Panc1 (cell line): ENCODE results near the gene RFTN1. TPM values are rescaled to one million over a fixed set of nuclear protein-coding genes. Genes with fewer than 3 reads are reported as not detected.

ENCODE experiments used
- ATAC-seq: fragments of 200-7000 bp; cut with Tn5 transposase; 2 replicates; pipeline ENCODE4 v1.9.1; 2020; ENCODE audit warnings: mild to moderate bottlenecking, moderate library complexity
- BruUV-seq: library from RNA; stranded (reverse); fragments of 400-500 nt; replicated peaks from 2 replicates; lab custom pipeline; 2021; lab: Mats Ljungman, UMichigan
- CTCF ChIA-PET: fragments of 300-600 bp; sonication (Branson Sonifier 250); formaldehyde crosslinking; loops from one replicate; lab custom pipeline; 2022; ENCODE audit warnings: antibody characterized with exemption; lab: Charles Lee
- POLR2A ChIA-PET: fragments of 300-600 bp; sonication (Branson Sonifier 250); formaldehyde crosslinking; loops from one replicate; lab custom pipeline; 2022; ENCODE audit warnings: antibody characterized with exemption; lab: Charles Lee
- DNase-seq: peaks from one replicate; pipeline ENCODE4 v3.0.0-alpha.2; 2010; ENCODE audit warnings: low read depth, low spot score
- H3K27ac ChIP-seq: 2 replicates; pipeline ENCODE4 v1.5.1; 2011; ENCODE audit warnings: mild to moderate bottlenecking, low read length, inconsistent platforms
- H3K27me3 ChIP-seq: fragments of 200-500 bp; sonication (Bioruptor generic); 2 replicates; pipeline ENCODE4 v1.6.0; 2014; ENCODE audit warnings: low read length, inconsistent platforms; ENCODE audit not compliant: control insufficient read depth, insufficient read depth
- H3K36me3 ChIP-seq: fragments of 200-500 bp; sonication (Bioruptor generic); 2 replicates; pipeline ENCODE4 v1.5.1; 2014; ENCODE audit warnings: inconsistent platforms, mild to moderate bottlenecking, low read length, moderate library complexity; ENCODE audit not compliant: control insufficient read depth, insufficient read depth
- H3K4me1 ChIP-seq: 2 replicates; pipeline ENCODE4 v1.5.1; 2011; ENCODE audit warnings: inconsistent platforms, mild to moderate bottlenecking, low read length, moderate library complexity; ENCODE audit not compliant: control insufficient read depth, insufficient read depth
- H3K4me3 ChIP-seq, 2 experiments: 2 replicates each; pipeline ENCODE4 v1.5.1; 2011 to 2012; ENCODE audit warnings: low read depth in 2 of 2, low read length in 2 of 2, mild to moderate bottlenecking in 2 of 2, inconsistent platforms in 1 of 2, moderate library complexity in 1 of 2
- H3K9me3 ChIP-seq: fragments of 200-500 bp; sonication (Bioruptor generic); 2 replicates; pipeline ENCODE4 v1.5.1; 2014; ENCODE audit warnings: low read depth, mild to moderate bottlenecking, inconsistent platforms, low read length, moderate library complexity; ENCODE audit not compliant: control insufficient read depth, insufficient read depth
- CTCF ChIP-seq: fragments of 450-650 bp; IDR thresholded peaks from 2 replicates; pipeline ENCODE4 v1.5.1; 2017; ENCODE audit warnings: mild to moderate bottlenecking
- POLR2AphosphoS5 ChIP-seq: IDR thresholded peaks from 2 replicates; pipeline ENCODE4 v1.6.1; 2012; ENCODE audit warnings: mild to moderate bottlenecking, low read depth, low read length, moderate library complexity
- REST ChIP-seq, 2 experiments: IDR thresholded peaks; 2 replicates each; pipeline ENCODE4 v1.6.1; 2011 to 2012; ENCODE audit warnings: low read depth in 2 of 2, control low read depth in 1 of 2, low read length in 1 of 2, mild to moderate bottlenecking in 1 of 2, moderate library complexity in 1 of 2; ENCODE audit not compliant: insufficient read depth in 1 of 2
- SIN3A ChIP-seq: IDR thresholded peaks from 2 replicates; pipeline ENCODE4 v1.6.1; 2012; ENCODE audit warnings: low read depth, mild to moderate bottlenecking, low read length, moderate library complexity, borderline replicate concordance; ENCODE audit not compliant: insufficient read depth
- TCF7L2 ChIP-seq: IDR thresholded peaks from 2 replicates; pipeline ENCODE4 v1.6.1; 2011; ENCODE audit warnings: mild to moderate bottlenecking, low read depth, low read length, inconsistent platforms
- in situ Hi-C: cut with HindIII; loops from 2 replicates; pipeline ENCODE4 v1.10.0; 2016; ENCODE audit warnings: low sequenced_read_pairs, low pct_unique_long_range_greater_than_20kb
- intact Hi-C: fragments of 100-400 bp; cut with micrococcal nuclease; formaldehyde crosslinking; loops from one replicate; pipeline ENCODE4 v1.10.0; 2022; ENCODE audit not compliant: unreplicated experiment
- total RNA-seq: library from RNA; stranded (reverse); gene quantifications from one replicate; pipeline ENCODE4 v1.2.1, GENCODE V29; 2021; ENCODE audit not compliant: unreplicated experiment

The RFTN1 gene
- total RNA-seq, 1 experiment from 2014 or later = 0.90 TPM

- no peak for ATAC-seq
- in situ Hi-C loops = no loop called here
Measured at GRCh38 chr3:16383864-16384263, 129.6 kb downstream of the RFTN1 start.

GRCh38 chr3:16382845-16383244, 130.7 kb downstream of the RFTN1 start:
- Histone ChIP-seq H3K4me1 (no peaks in the 10 kb centered on the region), H3K9me3 (no peaks in the 10 kb centered on the region), H3K27ac (no peak overlapping the region), H3K36me3 (no peaks in the 10 kb centered on the region), H3K27me3 (no peaks in the 10 kb centered on the region), H3K4me3 (no peak overlapping the region)
- no peak for TF ChIP-seq TCF7L2
- TF ChIP-seq REST (IDR thresholded peaks at IDR 0.05; ENCODE audit: insufficient read depth in 1 of 2, low read depth in 2 of 2, low read length in 1 of 2) = no peak
- no peak for TF ChIP-seq POLR2AphosphoS5
- TF ChIP-seq CTCF = no peak
- no peak for TF ChIP-seq SIN3A
- ATAC-seq = no peak
- BruUV-seq = no TSS peak
- CTCF ChIA-PET = no interaction called here
- in situ Hi-C loops = no loop called here
- intact Hi-C loops = no loop called here
- POLR2A ChIA-PET = no interaction called here
- no peak for DNase-seq

More at GRCh38 chr3:16383864-16384263, 129.6 kb downstream of the RFTN1 start:
- Histone ChIP-seq H3K36me3 (no peaks in the 10 kb centered on the region), H3K4me3 (no peak overlapping the region), H3K27ac (no peak overlapping the region), H3K27me3 (no peaks in the 10 kb centered on the region), H3K4me1 (no peaks in the 10 kb centered on the region), H3K9me3 (no peaks in the 10 kb centered on the region)
- ChIA-PET POLR2A (no interaction called here), CTCF (no interaction called here)
- BruUV-seq = no TSS peak
- TF ChIP-seq POLR2AphosphoS5 = no peak
- no peak for TF ChIP-seq REST (IDR thresholded peaks at IDR 0.05; ENCODE audit: insufficient read depth in 1 of 2, low read depth in 2 of 2, low read length in 1 of 2)
- no peak for TF ChIP-seq CTCF
- no peak for TF ChIP-seq TCF7L2
- TF ChIP-seq SIN3A = no peak
- DNase-seq = no peak
- intact Hi-C loops = no loop called here
